Skeletal muscle tissue (tissue), 4 donors: ENCODE data around the gene AUTS2. TPM values are rescaled to one million over a fixed set of nuclear protein-coding genes. Genes with fewer than 3 reads are reported as not detected.
A peak's percentile ranks its signal among the peaks of the same experiment; 100 is the strongest.

Source experiments
- H3K27ac ChIP-seq: one replicate; pipeline ENCODE4 v1.7.0; 2013; ENCODE audit warnings: mild to moderate bottlenecking, low read depth, low read length, inconsistent platforms
- H3K27me3 ChIP-seq, 3 donors: one replicate each; pipeline ENCODE4 v1.7.0; 2013; ENCODE audit warnings: low read length in 3 of 3; ENCODE audit not compliant: control insufficient read depth in 3 of 3, insufficient read depth in 3 of 3
- H3K36me3 ChIP-seq, 3 donors: one replicate each; pipeline ENCODE4 v1.7.0; 2013; ENCODE audit warnings: low read length in 3 of 3; ENCODE audit not compliant: control insufficient read depth in 3 of 3, insufficient read depth in 3 of 3
- H3K4me1 ChIP-seq, 3 donors: one replicate each; pipeline ENCODE4 v1.7.0; 2013; ENCODE audit warnings: low read length in 3 of 3, mild to moderate bottlenecking in 3 of 3; ENCODE audit not compliant: control insufficient read depth in 3 of 3, insufficient read depth in 3 of 3
- H3K4me3 ChIP-seq, 3 donors: one replicate each; pipeline ENCODE4 v1.7.0; 2013; ENCODE audit warnings: low read length in 3 of 3
- H3K9ac ChIP-seq, 3 donors: one replicate each; pipeline ENCODE4 v1.7.0; 2013; ENCODE audit warnings: low read length in 3 of 3, mild to moderate bottlenecking in 3 of 3, moderate library complexity in 2 of 3, low read depth in 1 of 3
- H3K9me3 ChIP-seq, 3 donors: one replicate each; pipeline ENCODE4 v1.7.0; 2013; ENCODE audit warnings: low read length in 3 of 3; ENCODE audit not compliant: control insufficient read depth in 3 of 3
- total RNA-seq: library from RNA; depleted of rRNA; stranded (reverse); fragments of >200 nt; gene quantifications from one replicate; pipeline ENCODE4 v1.2.3, GENCODE V29; 2014
- donor health status: Osteomylitis.

The AUTS2 gene
- total RNA-seq, 1 donor from 2014 or later, result 43.3 TPM

GRCh38 chr7:70053989-70054388, 455.7 kb downstream of the AUTS2 start:
- H3K9me3 ChIP-seq, result no peaks in the 10 kb centered on the region
- H3K36me3 ChIP-seq, result no peaks in the 10 kb centered on the region
- H3K27me3 ChIP-seq, result no peaks in the 10 kb centered on the region
- H3K9ac ChIP-seq, result no peak overlapping the region
- H3K4me1 ChIP-seq, result no peaks in the 10 kb centered on the region
- H3K4me3 ChIP-seq, result no peak overlapping the region
- no peak overlapping the region for H3K27ac ChIP-seq

GRCh38 chr7:70056363-70056762, 458.1 kb downstream of the AUTS2 start:
- Histone ChIP-seq H3K27me3 (no peaks in the 10 kb centered on the region), H3K4me1 (no peaks in the 10 kb centered on the region), H3K27ac (no peak overlapping the region), H3K9ac (no peak overlapping the region), H3K9me3 (no peaks in the 10 kb centered on the region), H3K4me3 (no peak overlapping the region), H3K36me3 (no peaks in the 10 kb centered on the region)

- Histone ChIP-seq H3K4me1 (peaks cover 0 to 11% (median 10%) of the 10 kb centered on the region in 3 donors), H3K27ac (no peak overlapping the region), H3K27me3 (no peaks in the 10 kb centered on the region)
Measured at GRCh38 chr7:70060298-70061068, 462.2 kb downstream of the AUTS2 start.

GRCh38 chr7:70063371-70063770, 465.1 kb downstream of the AUTS2 start:
- H3K9me3 ChIP-seq, result no peaks in the 10 kb centered on the region
- peak overlapping the region; percentile 9 for H3K27ac ChIP-seq
- no peaks in the 10 kb centered on the region for H3K27me3 ChIP-seq

More at GRCh38 chr7:70060298-70061068, 462.2 kb downstream of the AUTS2 start:
- H3K4me3 ChIP-seq, result no peak overlapping the region
- no peak overlapping the region for H3K9ac ChIP-seq
- no peaks in the 10 kb centered on the region for H3K36me3 ChIP-seq
- no peaks in the 10 kb centered on the region for H3K9me3 ChIP-seq

GRCh38 chr7:70063927-70064326, 465.7 kb downstream of the AUTS2 start:
- Histone ChIP-seq H3K9me3 (no peaks in the 10 kb centered on the region), H3K36me3 (no peaks in the 10 kb centered on the region), H3K27me3 (no peaks in the 10 kb centered on the region), H3K4me3 (no peak overlapping the region), H3K27ac (peak overlapping the region; percentile 9), H3K9ac (no peak overlapping the region), H3K4me1 (peaks cover 0 to 11% (median 10%) of the 10 kb centered on the region in 3 donors)

More at GRCh38 chr7:70063371-70063770, 465.1 kb downstream of the AUTS2 start:
- H3K4me3 ChIP-seq, result no peak overlapping the region
- no peak overlapping the region for H3K9ac ChIP-seq
- H3K4me1 ChIP-seq, result peaks cover 0 to 11% (median 10%) of the 10 kb centered on the region in 3 donors
- H3K36me3 ChIP-seq, result no peaks in the 10 kb centered on the region

- peaks cover 0 to 18% (median 15%) of the 10 kb centered on the region in 3 donors for H3K4me1 ChIP-seq
- H3K27me3 ChIP-seq, result no peaks in the 10 kb centered on the region
- no peak overlapping the region for H3K4me3 ChIP-seq
- no peak overlapping the region for H3K9ac ChIP-seq
- no peaks in the 10 kb centered on the region for H3K36me3 ChIP-seq
- H3K9me3 ChIP-seq, result no peaks in the 10 kb centered on the region
- no peak overlapping the region for H3K27ac ChIP-seq
Measured at GRCh38 chr7:70066844-70067243, 468.6 kb downstream of the AUTS2 start.

- Histone ChIP-seq H3K4me1 (peaks cover 3 to 20% (median 17%) of the 10 kb centered on the region in 3 donors), H3K9ac (no peak overlapping the region), H3K4me3 (no peak overlapping the region), H3K27me3 (no peaks in the 10 kb centered on the region), H3K9me3 (no peaks in the 10 kb centered on the region), H3K36me3 (no peaks in the 10 kb centered on the region), H3K27ac (no peak overlapping the region)
Measured at GRCh38 chr7:70068531-70068930, 470.3 kb downstream of the AUTS2 start.

GRCh38 chr7:70069977-70070376, 471.7 kb downstream of the AUTS2 start:
- Histone ChIP-seq H3K4me3 (no peak overlapping the region), H3K4me1 (peaks cover 3 to 14% (median 11%) of the 10 kb centered on the region in 3 donors), H3K36me3 (no peaks in the 10 kb centered on the region), H3K27ac (no peak overlapping the region), H3K9me3 (no peaks in the 10 kb centered on the region), H3K9ac (no peak overlapping the region), H3K27me3 (no peaks in the 10 kb centered on the region)

GRCh38 chr7:70071766-70072165, 473.5 kb downstream of the AUTS2 start:
- Histone ChIP-seq H3K27ac (peak overlapping the region; percentile 79), H3K9me3 (no peaks in the 10 kb centered on the region), H3K4me3 (no peak overlapping the region), H3K36me3 (no peaks in the 10 kb centered on the region), H3K9ac (peak overlapping the region in 1 of 3 donors; percentile 43), H3K27me3 (no peaks in the 10 kb centered on the region), H3K4me1 (peaks cover 3 to 16% (median 13%) of the 10 kb centered on the region in 3 donors)

- H3K4me3 ChIP-seq, result no peak overlapping the region
- H3K4me1 ChIP-seq, result peaks cover 3 to 16% (median 13%) of the 10 kb centered on the region in 3 donors
- peak overlapping the region in 1 of 3 donors; percentile 43 for H3K9ac ChIP-seq
- H3K27me3 ChIP-seq, result no peaks in the 10 kb centered on the region
- no peaks in the 10 kb centered on the region for H3K9me3 ChIP-seq
- H3K27ac ChIP-seq, result peak overlapping the region; percentile 79
- no peaks in the 10 kb centered on the region for H3K36me3 ChIP-seq
Measured at GRCh38 chr7:70072220-70072619, 473.9 kb downstream of the AUTS2 start.
